Hepatocyte (in vitro differentiated cells): ENCODE data around the gene APC2.

Experiments
- EZH2 ChIP-seq: fragments of 200-600 bp; sonication (generic); IDR thresholded peaks from 2 replicates; pipeline ENCODE4 v1.6.1; 2016; ENCODE audit warnings: antibody characterized with exemption, mild to moderate bottlenecking, borderline replicate concordance
- EZH2phosphoT487 ChIP-seq: fragments of 200-600 bp; sonication (generic); IDR thresholded peaks from one replicate; pipeline ENCODE4 v1.6.1; 2018; ENCODE audit warnings: antibody characterized with exemption, mild to moderate bottlenecking, low read depth, moderate library complexity; ENCODE audit not compliant: unreplicated experiment, severe bottlenecking
- TF ChIP-seq, protein P1 (sequence below): fragments of 200-600 bp; sonication (generic); IDR thresholded peaks from 2 replicates; pipeline ENCODE4 v1.5.1; 2016; ENCODE audit warnings: antibody characterized with exemption, mild to moderate bottlenecking; ENCODE audit not compliant: poor library complexity

DNA sequence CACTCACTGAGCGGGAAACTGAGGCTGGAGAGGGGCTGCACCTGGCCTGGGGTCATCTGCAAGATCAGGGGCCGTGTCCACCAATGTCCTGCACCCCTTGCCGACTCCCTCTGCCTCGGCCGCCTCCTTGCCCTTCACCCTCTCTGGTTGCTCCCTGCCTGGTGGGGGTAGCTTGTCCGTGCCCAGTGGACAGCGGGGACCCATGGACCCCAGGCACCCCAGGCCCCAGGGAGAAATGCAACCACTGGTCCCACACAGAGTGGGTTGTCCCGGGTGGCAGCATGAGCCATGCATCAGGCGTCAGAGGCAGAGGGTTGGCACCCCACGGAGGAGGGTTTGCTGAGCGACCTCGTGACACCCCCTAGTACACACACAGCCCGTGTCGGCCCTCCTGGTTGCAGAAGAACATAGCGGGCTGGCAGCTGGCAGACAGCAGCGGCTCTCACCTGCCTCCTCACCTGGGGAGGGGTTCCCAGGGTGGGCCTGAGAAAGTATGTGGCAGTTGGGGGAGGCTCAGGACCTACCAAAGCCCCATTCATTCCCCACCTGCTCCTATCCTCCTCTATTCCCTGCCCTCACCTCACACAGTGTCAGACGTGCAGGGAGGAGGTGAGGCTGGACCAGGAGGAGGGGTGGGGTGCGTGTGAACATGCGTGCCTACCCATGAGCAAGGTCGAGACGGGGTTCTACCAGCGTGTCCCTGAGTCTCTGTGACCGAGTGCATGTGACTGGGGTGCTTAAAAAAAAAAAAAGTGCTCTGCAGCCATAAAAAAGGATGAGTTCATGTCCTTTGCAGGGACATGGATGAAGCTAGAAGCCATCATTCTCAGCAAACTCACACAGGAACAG lies 54.2 kb downstream of the APC2 start:
- TF ChIP-seq, protein P1, sequence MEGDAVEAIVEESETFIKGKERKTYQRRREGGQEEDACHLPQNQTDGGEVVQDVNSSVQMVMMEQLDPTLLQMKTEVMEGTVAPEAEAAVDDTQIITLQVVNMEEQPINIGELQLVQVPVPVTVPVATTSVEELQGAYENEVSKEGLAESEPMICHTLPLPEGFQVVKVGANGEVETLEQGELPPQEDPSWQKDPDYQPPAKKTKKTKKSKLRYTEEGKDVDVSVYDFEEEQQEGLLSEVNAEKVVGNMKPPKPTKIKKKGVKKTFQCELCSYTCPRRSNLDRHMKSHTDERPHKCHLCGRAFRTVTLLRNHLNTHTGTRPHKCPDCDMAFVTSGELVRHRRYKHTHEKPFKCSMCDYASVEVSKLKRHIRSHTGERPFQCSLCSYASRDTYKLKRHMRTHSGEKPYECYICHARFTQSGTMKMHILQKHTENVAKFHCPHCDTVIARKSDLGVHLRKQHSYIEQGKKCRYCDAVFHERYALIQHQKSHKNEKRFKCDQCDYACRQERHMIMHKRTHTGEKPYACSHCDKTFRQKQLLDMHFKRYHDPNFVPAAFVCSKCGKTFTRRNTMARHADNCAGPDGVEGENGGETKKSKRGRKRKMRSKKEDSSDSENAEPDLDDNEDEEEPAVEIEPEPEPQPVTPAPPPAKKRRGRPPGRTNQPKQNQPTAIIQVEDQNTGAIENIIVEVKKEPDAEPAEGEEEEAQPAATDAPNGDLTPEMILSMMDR = no peak
- no peak for TF ChIP-seq EZH2
- TF ChIP-seq EZH2phosphoT487 = no peak
